Measurements from ENCODE around the gene SEC24D.
A peak's percentile ranks its signal among the peaks of the same experiment; 100 is the strongest.
"Not testable (repeated sequence)": the region's sequence is repeated elsewhere in the genome, so short reads cannot be mapped to it uniquely, and the experiment has no call there.

The SEC24D gene, protein sequence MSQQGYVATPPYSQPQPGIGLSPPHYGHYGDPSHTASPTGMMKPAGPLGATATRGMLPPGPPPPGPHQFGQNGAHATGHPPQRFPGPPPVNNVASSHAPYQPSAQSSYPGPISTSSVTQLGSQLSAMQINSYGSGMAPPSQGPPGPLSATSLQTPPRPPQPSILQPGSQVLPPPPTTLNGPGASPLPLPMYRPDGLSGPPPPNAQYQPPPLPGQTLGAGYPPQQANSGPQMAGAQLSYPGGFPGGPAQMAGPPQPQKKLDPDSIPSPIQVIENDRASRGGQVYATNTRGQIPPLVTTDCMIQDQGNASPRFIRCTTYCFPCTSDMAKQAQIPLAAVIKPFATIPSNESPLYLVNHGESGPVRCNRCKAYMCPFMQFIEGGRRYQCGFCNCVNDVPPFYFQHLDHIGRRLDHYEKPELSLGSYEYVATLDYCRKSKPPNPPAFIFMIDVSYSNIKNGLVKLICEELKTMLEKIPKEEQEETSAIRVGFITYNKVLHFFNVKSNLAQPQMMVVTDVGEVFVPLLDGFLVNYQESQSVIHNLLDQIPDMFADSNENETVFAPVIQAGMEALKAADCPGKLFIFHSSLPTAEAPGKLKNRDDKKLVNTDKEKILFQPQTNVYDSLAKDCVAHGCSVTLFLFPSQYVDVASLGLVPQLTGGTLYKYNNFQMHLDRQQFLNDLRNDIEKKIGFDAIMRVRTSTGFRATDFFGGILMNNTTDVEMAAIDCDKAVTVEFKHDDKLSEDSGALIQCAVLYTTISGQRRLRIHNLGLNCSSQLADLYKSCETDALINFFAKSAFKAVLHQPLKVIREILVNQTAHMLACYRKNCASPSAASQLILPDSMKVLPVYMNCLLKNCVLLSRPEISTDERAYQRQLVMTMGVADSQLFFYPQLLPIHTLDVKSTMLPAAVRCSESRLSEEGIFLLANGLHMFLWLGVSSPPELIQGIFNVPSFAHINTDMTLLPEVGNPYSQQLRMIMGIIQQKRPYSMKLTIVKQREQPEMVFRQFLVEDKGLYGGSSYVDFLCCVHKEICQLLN

DNA sequence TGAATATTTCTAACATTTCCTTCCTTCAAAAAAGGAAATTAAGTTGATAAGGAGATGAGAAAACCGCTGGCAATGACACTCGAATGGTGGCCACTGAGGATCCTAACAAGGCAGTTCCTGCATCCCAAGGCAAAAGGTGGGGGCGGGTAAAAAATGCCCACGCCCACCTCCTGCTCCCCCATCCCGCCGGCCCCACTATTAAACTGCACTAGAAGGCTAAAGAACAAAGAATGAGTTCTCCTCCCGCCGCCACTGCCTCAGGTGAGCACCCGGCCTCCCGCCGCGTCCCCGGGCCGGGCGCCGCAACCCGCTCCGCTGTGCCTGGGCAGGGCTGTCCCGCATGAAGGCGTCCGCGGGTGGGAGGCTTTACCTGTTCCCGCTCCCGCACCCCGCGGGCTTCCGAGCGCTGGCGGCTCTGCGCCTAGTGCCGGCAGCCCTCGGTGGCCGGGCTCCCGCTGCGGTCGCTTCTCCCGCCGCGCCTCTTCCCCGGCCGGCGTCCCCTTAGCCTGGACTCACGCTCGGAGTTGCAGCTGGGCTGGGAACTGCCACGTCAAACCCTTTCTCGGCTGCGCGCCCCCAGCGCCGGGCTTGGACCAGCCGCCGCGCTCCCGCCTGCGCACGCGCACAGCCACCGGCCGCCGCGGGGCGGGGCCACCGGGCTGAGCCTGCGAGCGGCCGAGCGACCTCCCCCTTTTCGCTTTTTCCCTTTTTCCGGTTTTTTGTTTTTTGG lies at the start of gene SEC24D:
TSS of gene SEC24D (minus strand) at position 556 of the 730 bp plus-strand sequence. CDS start 2,430 bp downstream, outside the sequence.
- DNase-seq: peak; percentile 95

DNA sequence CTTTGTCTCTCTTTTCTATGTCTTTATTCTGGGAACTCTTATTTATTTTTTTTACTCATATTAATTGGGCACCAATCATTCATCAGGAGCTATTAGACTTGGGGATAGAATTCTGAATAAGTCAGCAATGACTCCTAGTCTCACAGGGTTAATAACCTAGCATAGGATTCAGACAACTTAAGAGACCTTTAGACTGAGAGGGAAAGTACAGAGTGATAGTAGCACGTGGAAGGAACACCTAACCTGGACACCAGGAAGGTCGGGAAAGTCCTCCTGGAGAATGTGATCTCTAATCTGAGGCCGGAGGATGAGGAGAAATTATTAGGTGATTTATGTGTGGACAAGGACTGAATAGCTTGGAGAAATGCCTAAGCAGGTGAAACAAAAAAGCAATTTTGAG lies 48.8 kb upstream of the SEC24D start:
- no peak for DNase-seq

DNA sequence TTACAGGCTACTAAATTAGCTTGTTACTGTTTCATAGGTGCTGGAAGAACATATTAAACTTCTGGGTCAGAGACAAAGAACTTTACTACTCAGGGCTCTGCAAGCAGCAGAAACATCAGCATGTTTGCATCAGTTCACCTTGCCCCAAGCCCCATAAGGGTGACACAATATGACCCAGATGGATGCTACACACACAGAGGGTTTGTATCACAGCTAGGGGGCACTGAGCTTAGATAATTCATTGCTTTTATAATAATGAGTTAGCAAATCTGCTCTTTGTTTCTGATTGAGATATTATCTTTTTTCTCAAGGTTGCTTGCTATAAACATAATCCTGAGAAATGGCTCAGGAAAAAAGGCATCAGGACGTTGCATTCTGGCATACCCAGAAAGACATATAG lies 47.9 kb upstream of the SEC24D start:
- DNase-seq: no peak

GRCh38 chr4:118881512-118882146 lies 45.7 kb upstream of the SEC24D start:
- peak; percentile 73 for DNase-seq

GRCh38 chr4:118879409-118879808 lies 43.5 kb upstream of the SEC24D start:
- DNase-seq: no peak

DNA sequence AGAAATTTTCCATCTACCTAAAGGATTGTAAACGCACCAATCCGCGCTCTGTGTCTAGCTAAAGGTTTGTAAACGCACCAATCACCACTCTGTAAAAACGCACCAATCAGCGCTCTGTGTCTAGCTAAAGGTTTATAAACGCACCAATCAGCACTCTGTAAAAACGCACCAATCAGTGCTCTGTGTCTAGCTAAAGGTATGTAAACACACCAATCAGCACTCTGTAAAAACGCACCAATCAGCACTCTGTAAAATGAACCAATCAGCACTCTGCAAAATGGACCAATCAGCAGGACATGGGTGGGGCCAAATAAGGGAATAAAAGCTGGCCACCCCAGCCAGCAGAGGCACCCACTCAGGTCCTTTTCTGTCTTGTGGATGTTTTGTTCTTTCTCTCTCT lies 42.6 kb upstream of the SEC24D start:
- DNase-seq: not testable (repeated sequence)

DNA sequence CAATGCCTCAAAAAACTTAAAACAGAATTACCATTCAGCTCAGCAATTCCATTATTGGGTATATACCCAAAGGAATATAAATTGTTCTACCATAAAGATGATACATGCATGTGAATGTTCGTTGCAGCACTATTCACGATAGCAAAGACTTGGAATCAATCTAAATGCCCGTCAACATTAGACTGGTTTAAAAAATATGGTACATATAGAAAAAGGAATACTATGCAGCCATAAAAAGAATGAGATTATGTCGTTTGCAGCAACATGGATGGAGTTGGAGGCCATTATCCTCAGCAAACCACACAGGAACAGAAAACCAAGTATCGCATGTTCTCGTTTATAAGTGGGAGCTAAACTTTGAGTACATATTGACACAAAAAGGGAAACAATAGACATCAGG lies 41.9 kb upstream of the SEC24D start:
- DNase-seq: no peak

DNA sequence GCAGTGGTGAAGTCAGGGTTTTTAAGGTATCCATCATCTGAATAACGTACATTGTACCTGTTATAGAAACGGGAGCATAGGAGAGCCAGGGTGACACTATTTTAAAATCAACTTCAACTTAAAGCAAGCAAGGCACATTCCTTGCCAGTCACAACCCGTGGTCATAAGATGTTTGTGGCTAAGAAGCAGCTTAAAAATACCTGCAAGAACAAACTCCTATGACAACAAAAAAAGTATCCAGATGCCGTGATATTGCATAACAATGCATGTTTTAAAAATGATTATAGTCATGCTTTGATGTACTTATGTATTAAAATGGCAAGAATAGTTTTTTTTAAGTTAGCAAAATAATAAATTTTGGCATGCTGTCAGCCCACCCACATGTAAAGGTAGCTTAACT lies 36.3 kb upstream of the SEC24D start:
- DNase-seq: no peak

- DNase-seq: no peak
These were observed 33.9 kb upstream of the SEC24D start for GRCh38 chr4:118869808-118870342.

DNA sequence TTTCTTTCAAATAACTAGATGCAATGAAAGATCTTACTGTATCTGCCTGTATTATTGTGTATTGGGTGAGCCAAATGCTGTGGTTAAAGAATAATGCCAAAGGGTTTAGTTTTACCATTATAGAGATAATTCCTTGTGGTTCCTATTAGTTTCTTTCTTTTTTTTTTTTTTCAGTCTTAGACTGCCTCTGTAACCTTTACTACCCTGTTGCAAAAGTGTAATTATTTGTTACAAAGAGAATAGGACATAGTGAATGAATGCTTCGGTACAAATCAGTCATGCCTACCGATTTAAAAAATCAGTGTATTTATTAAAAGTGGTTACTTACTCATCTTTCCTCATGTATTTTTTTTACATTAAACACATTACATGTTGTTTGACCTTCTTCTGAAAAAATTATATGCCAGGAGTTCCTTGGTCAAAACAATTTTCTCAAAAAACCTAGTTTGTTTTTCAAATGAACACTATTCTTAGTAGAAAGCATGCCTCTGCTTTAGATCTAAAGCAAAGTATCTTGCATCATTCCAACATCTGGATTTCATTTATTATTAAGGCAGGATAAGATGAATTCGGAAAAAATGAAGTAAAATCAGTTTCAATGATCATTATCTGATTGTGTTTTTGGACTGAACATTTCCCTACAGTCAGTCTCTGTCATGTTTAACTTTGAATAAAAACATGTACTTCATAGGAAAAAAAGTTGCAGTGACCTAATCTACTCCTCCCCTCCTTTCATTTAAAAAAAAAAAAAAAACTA lies 31.6 kb upstream of the SEC24D start:
- DNase-seq: no peak

GRCh38 chr4:118866442-118866841 lies 30.5 kb upstream of the SEC24D start:
- no peak for DNase-seq

DNA sequence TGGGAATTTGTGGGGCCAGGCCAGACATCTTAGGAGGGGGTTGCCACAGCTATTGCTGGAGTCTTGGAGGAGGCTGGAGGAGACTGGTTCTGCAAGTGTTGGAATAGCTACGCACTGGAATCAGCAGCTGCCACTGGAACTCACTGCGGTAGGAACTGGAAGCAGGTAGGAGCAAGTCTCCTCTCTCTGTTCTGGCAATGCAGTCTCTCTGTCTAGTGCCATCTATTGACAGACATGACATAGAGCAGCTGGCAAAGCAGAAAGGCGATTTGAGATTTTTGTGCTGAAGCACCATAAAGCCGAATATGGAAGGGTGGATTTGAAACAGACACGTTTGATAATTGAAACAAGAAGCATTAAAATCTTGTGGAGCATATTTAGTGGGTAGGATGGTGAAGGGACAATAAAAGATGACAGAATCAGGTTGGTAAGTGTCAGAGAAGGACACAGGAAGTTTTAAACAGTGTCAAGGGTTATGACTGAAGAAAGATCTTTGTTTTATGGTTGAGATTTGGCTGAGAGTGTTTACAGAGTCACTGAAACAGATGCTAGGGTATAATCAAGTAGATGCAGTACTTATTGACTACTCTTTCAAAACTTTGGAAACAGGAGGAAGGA lies 29.3 kb upstream of the SEC24D start:
- DNase-seq: peak; percentile 88

DNA sequence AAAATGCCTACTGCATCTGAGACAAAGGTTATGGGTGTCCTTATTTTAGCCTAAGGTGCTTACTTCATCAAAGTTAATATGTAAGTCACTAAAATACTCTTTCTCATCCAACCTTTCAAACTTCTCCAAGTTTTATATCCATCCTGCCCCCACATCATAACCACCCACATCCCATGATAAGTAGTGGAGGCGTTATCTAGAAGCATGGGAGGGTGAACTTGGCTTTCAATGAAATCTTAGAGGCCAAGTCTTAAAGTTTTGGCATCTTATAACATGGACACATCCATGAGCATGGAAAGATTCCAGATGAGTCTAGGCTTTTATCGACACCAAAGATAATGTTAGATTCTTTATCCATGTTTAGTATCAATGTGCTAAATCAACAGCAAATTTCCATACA lies 22.9 kb upstream of the SEC24D start:
- no peak for DNase-seq

DNA sequence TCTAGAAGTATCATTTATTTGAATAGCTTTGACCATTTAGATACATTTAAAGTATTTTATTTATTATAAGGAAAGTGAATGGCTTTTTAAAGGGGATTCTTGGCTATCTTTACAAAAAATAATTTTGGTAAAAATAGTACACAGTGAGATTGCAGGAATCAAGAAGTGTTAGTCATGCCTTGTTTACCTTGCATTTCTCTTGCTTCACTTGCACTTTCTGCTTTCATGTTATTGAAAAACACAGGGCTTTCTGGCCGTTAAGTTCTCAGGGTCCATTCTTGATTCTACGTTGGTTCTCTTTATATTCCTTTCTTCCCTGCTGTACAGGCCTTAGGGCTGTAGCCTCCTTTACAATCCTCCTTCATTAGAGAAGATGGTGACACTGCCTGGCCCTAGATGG lies 21.8 kb upstream of the SEC24D start:
- no peak for DNase-seq

DNA sequence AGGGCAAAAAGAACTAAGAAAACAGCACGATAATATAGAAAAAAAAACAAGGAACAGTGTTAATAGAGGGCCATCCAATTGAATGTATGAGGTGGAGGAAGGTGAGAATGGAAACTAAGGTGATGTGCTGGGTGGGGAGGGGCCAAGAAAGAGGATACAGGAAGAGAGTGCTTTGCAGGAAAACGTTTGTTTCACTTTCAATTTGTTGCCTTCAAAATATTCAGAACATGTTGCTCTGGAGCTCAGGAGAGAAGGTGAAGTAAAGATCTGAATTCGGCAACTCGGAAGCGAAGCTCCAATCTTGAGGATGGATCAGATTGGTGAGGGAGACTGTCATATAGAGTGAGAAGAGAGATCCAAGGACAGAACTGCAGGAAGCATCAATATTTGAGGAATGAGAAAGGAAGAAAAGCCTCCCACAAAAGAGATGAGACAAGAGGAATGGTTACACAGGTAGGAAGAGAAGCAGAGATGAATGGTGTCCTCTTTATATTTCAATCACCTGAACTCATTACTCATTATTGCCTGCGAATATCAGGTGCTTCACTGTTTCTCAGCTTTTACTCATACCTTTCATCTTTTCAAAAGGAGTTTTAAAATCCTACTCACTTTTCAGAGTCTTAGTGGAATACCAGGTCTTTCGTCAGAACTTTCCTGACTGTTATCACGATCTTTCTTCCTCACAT lies 14.7 kb upstream of the SEC24D start:
- DNase-seq: no peak

- DNase-seq: no peak
These were observed 14.1 kb upstream of the SEC24D start for GRCh38 chr4:118849867-118850487.

GRCh38 chr4:118848901-118849300 lies 13.0 kb upstream of the SEC24D start:
- DNase-seq: no peak

DNA sequence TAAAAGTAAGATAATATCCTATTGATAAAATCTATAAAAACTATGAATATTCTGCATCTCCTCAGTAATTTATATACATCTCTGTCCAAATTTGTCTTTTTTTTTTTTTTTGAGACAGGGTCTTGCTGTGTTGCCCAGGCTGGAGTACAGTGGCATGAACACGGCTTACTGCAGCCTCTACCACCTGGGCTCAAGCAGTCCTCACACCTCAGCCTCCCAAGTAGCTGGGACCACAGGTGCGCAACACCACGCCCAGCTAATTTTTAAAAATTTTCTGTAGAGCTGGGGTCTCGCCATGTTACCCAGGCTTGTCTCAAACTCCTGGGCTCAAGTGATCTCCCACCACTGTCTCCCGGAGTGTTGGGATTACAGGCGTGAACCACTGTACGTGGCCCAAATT lies 12.3 kb upstream of the SEC24D start:
- no peak for DNase-seq

DNA sequence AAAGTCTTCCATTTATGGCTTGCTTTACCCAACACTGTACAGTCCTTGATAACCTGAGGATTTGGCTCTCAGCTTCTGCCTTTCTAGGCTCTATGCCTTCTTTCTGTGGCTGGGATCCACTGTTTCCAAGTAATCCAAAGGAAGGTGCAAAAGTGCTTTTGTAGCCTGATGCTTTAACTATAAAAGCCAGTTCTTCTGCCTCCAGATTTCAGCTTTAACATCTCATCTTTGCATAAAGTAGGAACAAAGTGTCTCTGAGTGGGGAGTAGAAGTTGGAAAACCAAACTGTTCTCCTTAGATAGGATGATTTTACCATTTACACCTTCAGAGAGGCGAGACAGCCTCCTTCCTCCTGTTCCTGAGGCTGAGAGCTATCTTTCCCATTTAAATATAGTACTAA lies 11.1 kb upstream of the SEC24D start:
- DNase-seq: no peak

- no peak for DNase-seq
These were observed 9.7 kb upstream of the SEC24D start for GRCh38 chr4:118845552-118846050.
